Thyroid gland (tissue), 4 donors: Measurements from ENCODE around the gene OLFM2.

Experiments used
- CTCF ChIP-seq, 6 experiments: fragments of 200-600 bp in 3 of 6; fragments of 450-650 bp in 3 of 6; sonication (generic) in 3 of 6; IDR thresholded peaks; one replicate each; pipeline ENCODE4 v1.5.1; 2016 to 2019; ENCODE audit warnings: antibody characterized with exemption in 6 of 6, mild to moderate bottlenecking in 2 of 6, inconsistent platforms in 1 of 6, moderate library complexity in 1 of 6
- POLR2A ChIP-seq, 2 donors: fragments of 450-650 bp; IDR thresholded peaks; one replicate each; pipeline ENCODE4 v1.6.1; 2017; ENCODE audit warnings: antibody characterized with exemption in 2 of 2, mild to moderate bottlenecking in 2 of 2, moderate library complexity in 1 of 2

GRCh38 chr19:9854282-9854846, 82.0 kb downstream of the OLFM2 start:
- TF ChIP-seq POLR2A (IDR thresholded peaks at IDR 0.05) (no peak), CTCF (IDR thresholded peaks at IDR 0.05) (no peak)
